ENCODE measurements around the gene TTLL1.
A peak's percentile ranks its signal among the peaks of the same experiment; 100 is the strongest.

The TTLL1 gene

DNA sequence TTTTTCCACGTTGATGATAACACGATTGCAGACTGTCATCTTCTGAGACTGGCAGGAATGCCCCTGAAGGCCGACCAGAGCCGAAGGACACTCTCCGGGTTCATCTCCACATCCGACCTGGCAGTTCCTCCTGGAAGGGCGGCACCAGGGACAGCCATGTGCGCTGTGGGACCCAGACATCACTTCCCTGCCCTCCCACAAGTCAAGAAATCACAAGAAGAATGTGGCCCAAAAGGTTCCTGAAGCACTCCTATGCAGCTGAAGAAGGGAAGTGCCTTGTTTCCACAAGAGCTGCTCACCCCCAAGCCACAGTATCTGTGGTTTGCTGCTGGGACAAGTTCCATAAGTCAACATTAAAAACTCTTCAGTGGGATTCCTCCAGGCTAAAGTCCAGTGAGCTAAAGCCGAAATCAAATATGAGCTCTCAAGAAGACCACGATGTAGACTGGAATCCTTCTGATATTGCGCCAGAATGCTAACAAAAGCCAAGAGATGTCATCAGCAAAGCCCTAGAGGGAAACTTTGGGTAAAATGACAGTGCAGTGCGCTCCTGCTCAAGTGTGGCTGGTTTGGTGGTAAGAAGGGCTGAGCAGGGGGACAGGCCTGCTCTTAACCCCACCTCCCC, 95.4 kb downstream of the TTLL1 start:
- peak; percentile 60 for DNase-seq (ENCODE audit: low read depth)

DNA sequence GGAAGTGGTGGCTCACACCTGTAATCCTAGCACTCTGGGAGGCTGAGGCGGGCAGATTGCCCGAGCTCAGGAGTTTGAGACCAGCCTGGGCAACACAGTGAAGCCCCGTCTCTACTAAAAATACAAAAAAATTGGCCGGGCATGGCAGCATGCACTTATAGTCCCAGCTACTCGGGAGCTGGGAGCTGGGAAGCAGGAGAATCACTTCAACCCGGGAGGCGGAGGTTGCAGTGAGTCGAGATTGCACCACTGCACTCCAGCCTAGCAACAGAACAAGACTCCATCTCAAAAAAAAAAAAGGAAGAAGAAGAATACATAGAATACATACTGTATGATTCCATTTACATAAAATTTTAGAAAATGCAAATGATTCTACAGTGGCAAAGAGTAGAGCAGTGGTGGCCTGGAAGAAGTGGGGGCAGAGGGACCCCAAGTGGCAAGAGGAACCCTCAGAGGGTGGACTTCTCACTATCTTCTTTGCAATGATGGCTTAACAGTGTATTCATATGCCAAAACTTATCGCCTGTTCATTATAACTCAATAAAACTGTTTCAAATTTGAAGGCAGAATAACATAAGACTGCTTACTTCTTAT, 96.2 kb downstream of the TTLL1 start:
- DNase-seq (ENCODE audit: low read depth), result no peak

DNA sequence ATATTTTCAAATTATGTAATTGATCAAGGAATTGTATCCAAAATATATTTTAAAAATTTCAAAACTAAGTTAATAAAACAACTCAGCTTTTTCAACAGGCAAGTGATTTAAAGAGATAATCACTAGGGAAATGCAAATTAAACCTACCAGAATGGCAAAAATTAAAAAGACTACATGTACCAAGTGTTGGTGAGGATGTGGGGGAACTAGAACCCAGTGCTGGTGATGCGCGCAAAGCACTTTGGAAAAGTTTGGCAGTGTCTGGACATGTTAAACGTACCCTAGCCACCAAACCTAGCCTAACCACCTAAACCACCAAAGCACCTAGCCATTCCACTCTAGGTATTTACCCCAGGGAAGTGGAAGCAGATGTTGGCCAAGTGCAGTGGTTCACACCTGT, 97.1 kb downstream of the TTLL1 start:
- DNase-seq (ENCODE audit: low read depth), result no peak

DNA sequence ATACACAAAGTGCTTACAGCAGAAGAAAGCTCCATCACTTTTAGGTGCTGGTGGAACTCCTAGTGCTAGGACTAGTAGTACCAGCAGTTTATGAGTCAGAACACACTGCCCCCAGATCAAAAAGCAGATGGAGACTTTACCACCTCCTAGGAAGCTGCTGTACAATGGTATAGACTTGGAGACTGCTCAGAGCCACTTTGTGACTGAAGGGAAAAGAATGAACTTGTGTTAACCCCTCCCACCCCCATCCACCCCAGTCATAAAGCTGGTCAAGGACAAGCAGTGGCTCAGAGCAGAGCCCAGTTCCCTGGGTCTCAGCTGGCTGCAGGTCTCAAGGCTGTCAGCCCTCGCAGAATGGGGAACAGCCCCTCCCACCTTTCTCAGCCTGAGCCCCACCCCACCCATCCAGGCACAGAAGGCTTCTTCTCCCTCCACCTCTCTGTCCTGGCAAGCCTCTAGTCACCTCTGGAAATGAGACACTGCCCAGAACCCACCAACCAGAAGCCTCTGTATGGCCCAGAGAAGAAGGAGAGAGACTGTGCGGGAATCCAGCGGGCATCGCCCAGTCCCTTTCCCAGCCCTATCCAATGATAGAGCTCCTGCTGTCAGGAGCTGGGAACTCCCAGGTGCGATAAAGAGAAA, 98.1 kb downstream of the TTLL1 start:
- peak; percentile 71 for DNase-seq (ENCODE audit: low read depth)

DNA sequence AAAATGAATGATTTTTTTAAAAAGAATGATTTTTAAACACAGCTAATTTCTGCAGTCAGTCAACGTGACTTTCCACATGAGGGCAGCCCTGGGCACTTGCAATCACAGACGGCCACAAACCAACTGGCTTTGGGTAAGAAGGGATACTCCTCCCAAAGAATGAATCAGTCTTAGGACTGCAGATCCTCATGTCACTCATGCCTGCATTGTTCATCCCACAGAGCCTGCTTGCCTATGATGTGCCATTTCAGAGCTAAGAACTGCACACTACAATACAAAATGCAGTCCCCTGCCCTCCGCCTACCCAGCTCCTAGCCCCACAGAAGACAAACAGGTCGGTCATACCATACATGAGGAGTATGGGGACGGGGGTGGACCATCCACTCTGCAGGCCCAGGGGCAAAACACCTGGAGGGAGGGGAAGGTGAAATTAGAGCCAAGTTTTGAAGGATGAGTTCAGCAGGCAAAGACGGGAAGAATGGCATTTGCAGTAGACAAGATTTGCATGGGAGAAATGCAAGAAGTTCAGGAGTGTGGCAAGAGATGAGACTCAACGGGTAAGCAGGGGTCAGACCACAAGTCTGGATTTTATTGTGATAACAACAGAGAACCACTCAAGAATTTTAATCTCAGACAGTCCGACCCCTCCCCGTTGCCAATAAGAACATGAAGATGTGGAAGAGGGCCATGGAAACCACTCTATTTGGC, 98.9 kb downstream of the TTLL1 start:
- DNase-seq (ENCODE audit: low read depth), result peak; percentile 68
